Activated T-cell treated with anti-CD3 and anti-CD28 coated beads for 1 hour (primary cell): Measurements from ENCODE around the gene C2orf72.
"Not testable (repeated sequence)": the region's sequence is repeated elsewhere in the genome, so short reads cannot be mapped to it uniquely, and the experiment has no call there.

Experiments
- DNase-seq: peaks from one replicate; pipeline ENCODE4 v3.0.0-alpha.2; 2020; ENCODE audit warnings: low read depth

Gene C2orf72

GRCh38 chr2:231037202-231037730, at the start of gene C2orf72:
C2orf72 (plus strand) TSS chr2:231037523; CDS start chr2:231037566, 43 bp downstream.
- no peak for DNase-seq

- no peak for DNase-seq
These were observed 47.6 kb upstream of the C2orf72 start for GRCh38 chr2:230989731-230990130.

- no peak for DNase-seq
These were observed 47.0 kb upstream of the C2orf72 start for GRCh38 chr2:230990131-230990898.

GRCh38 chr2:230990899-230991150, 46.5 kb upstream of the C2orf72 start:
- no peak for DNase-seq

- DNase-seq: no peak
These were observed 45.7 kb upstream of the C2orf72 start for GRCh38 chr2:230991598-230991997.

GRCh38 chr2:230995821-230996220, 41.5 kb upstream of the C2orf72 start, which contains the start of gene SPATA3:
SPATA3 (plus strand) TSS chr2:230996121; CDS start chr2:230996234, 113 bp downstream.
- DNase-seq: no peak

- no peak for DNase-seq
These were observed 40.7 kb upstream of the C2orf72 start for GRCh38 chr2:230996661-230997060.

GRCh38 chr2:230998882-230999281, 38.4 kb upstream of the C2orf72 start:
- no peak for DNase-seq

GRCh38 chr2:230999477-230999876, 37.8 kb upstream of the C2orf72 start:
- DNase-seq: no peak

GRCh38 chr2:231000211-231000904, 37.0 kb upstream of the C2orf72 start:
- DNase-seq: no peak

GRCh38 chr2:231001036-231001435, 36.3 kb upstream of the C2orf72 start:
- no peak for DNase-seq

- DNase-seq: no peak
These were observed 35.4 kb upstream of the C2orf72 start for GRCh38 chr2:231001921-231002320.

GRCh38 chr2:231002641-231003040, 34.7 kb upstream of the C2orf72 start:
- no peak for DNase-seq

- no peak for DNase-seq
These were observed 34.1 kb upstream of the C2orf72 start for GRCh38 chr2:231003186-231003585.

- DNase-seq: not testable (repeated sequence)
These were observed 32.4 kb upstream of the C2orf72 start for GRCh38 chr2:231004930-231005329.

- no peak for DNase-seq
These were observed 29.8 kb upstream of the C2orf72 start for GRCh38 chr2:231007286-231008098.

- no peak for DNase-seq
These were observed 29.2 kb upstream of the C2orf72 start for GRCh38 chr2:231008131-231008530.

GRCh38 chr2:231009236-231009919, 27.9 kb upstream of the C2orf72 start:
- DNase-seq: no peak

GRCh38 chr2:231010201-231010730, 27.1 kb upstream of the C2orf72 start:
- no peak for DNase-seq

GRCh38 chr2:231011526-231011925, 25.8 kb upstream of the C2orf72 start:
- DNase-seq: no peak

GRCh38 chr2:231012463-231012862, 24.9 kb upstream of the C2orf72 start:
- no peak for DNase-seq

GRCh38 chr2:231013820-231014219, 23.5 kb upstream of the C2orf72 start:
- no peak for DNase-seq
